Fibroblast of skin of right quadriceps (primary cell): Measurements from ENCODE around the gene CNPY4.

Experiments used
- DNase-seq: peaks from one replicate; pipeline ENCODE4 v3.0.0-alpha.2; 2013

CNPY4 gene

GRCh38 chr7:100091411-100092181 lies 27.8 kb upstream of the CNPY4 start:
- no peak for DNase-seq

- no peak for DNase-seq
These were observed 26.4 kb upstream of the CNPY4 start for GRCh38 chr7:100093054-100093453.

GRCh38 chr7:100093498-100093897 lies 25.9 kb upstream of the CNPY4 start:
- no peak for DNase-seq

- DNase-seq: no peak
These were observed 25.4 kb upstream of the CNPY4 start for GRCh38 chr7:100093925-100094486.

- DNase-seq: no peak
These were observed 24.1 kb upstream of the CNPY4 start for GRCh38 chr7:100095289-100095688.

- no peak for DNase-seq
These were observed 23.7 kb upstream of the CNPY4 start for GRCh38 chr7:100095704-100096103.

GRCh38 chr7:100098913-100099312 lies 20.5 kb upstream of the CNPY4 start:
- DNase-seq: no peak

- DNase-seq: no peak
These were observed 20.0 kb upstream of the CNPY4 start for GRCh38 chr7:100099452-100099851.

- DNase-seq: peak; percentile 98
These were observed 18.9 kb upstream of the CNPY4 start for GRCh38 chr7:100100420-100101015.

GRCh38 chr7:100101016-100101862 lies 18.2 kb upstream of the CNPY4 start, which contains the start of the genes AP4M1 and MCM7:
AP4M1 (plus strand) TSS chr7:100101643; CDS start chr7:100101715, 72 bp downstream.
MCM7 (minus strand) TSS chr7:100101397; CDS start chr7:100101294, 103 bp downstream.
- peak; percentile 100 for DNase-seq

GRCh38 chr7:100102950-100103840 lies 16.2 kb upstream of the CNPY4 start:
- DNase-seq: no peak

- no peak for DNase-seq
These were observed 13.9 kb upstream of the CNPY4 start for GRCh38 chr7:100105534-100105933.

- no peak for DNase-seq
These were observed 12.8 kb upstream of the CNPY4 start for GRCh38 chr7:100106633-100107032.

GRCh38 chr7:100107125-100107737 lies 12.2 kb upstream of the CNPY4 start:
- no peak for DNase-seq

- no peak for DNase-seq
These were observed 11.5 kb upstream of the CNPY4 start for GRCh38 chr7:100107890-100108289.

- DNase-seq: no peak
These were observed 9.8 kb upstream of the CNPY4 start for GRCh38 chr7:100109521-100110163.

- DNase-seq: no peak
These were observed 8.3 kb upstream of the CNPY4 start for GRCh38 chr7:100111156-100111555.

GRCh38 chr7:100111914-100112313 lies 7.5 kb upstream of the CNPY4 start:
- no peak for DNase-seq

- DNase-seq: no peak
These were observed 4.4 kb upstream of the CNPY4 start for GRCh38 chr7:100115026-100115425.

GRCh38 chr7:100118388-100119071 lies 904 bp upstream of the CNPY4 start:
- DNase-seq: no peak
